Measurements from ENCODE around the gene UBE2I.

UBE2I gene

DNA sequence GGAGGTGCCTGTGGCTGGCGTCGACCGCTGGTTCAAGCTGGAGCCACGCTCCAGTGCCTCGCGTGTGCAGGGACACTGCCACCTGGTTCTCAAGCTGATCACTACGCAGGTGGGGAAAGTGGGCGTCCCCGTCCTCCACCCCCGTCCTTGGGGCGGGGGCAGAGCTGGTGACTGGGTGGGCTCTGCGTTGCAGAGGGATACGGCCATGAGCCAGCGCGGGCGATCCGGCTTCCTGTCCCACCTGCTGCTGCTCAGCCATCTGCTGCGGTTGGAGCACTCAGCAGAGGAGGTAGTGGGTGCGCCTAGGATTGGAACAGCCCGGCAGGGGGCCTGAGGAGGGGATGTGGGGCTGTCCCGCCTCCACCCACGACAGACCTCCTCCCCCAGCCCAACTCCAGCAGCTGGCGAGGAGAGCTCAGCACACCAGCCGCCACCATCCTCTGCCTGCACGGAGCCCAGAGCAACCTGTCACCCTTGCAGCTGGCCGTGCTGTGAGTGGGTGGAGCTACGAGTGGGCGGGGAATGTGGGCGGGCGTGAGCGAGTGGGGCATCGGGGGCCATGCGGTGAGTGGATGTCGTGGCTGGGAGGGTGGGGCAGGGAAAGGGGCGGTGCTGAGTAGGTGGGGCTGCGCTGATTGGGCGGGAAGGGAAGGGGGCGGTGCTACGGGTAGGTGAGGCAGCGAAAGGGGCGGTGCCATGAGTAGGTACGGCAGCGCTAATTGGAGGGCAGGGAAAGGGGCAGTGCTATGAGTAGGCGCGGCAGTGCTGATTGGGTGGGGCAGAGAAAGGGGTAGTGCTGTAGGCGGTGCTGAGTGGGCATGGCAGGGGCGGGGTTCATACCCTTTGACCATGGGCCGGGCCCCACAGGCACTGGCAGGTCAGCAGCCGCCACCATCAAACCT lies 33.3 kb downstream of the UBE2I start:
- TF ChIP-seq, protein P1, sequence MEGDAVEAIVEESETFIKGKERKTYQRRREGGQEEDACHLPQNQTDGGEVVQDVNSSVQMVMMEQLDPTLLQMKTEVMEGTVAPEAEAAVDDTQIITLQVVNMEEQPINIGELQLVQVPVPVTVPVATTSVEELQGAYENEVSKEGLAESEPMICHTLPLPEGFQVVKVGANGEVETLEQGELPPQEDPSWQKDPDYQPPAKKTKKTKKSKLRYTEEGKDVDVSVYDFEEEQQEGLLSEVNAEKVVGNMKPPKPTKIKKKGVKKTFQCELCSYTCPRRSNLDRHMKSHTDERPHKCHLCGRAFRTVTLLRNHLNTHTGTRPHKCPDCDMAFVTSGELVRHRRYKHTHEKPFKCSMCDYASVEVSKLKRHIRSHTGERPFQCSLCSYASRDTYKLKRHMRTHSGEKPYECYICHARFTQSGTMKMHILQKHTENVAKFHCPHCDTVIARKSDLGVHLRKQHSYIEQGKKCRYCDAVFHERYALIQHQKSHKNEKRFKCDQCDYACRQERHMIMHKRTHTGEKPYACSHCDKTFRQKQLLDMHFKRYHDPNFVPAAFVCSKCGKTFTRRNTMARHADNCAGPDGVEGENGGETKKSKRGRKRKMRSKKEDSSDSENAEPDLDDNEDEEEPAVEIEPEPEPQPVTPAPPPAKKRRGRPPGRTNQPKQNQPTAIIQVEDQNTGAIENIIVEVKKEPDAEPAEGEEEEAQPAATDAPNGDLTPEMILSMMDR (IDR thresholded peaks at IDR 0.05): no peak

DNA sequence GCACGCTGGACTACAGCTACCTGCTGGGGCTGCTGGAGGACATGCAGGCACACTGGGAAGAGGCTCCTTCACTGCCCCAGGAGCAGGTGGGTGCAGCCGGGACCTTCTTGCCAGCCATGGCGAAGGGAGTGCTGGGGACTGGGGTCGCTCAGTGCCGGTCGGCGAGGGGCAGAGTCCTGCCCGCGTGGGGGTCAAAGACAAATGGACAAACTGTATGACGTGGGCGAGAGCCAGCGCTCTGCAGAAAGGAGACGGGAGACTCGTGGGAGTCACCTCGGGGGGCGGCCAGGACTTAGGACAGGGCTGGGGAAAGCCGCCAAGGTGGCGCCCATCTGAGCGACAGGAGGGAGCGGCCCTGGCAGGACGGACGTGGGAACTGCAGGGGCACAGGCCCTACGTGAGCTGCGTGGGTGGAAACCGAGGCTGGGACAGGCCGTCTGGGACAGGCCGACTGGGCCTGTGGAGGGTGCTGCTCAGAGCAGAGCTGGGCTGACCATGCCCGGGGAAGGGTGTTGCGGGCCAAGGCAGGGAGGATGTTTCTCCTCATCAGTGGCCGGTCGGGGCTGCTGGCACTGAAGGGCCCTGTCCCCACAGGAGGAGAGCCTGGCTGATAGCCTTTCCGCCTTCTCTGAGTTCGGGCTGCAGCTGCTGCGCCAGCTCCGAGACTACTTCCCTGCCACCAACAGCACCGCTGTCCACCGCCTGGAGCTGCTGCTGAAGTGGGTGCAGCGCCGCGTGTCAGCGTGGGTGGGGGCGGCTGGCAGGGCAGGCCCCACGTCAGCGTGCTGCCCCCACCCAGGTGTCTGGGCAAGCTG lies 34.2 kb downstream of the UBE2I start:
- TF ChIP-seq, protein P1 (IDR thresholded peaks at IDR 0.05): no peak

DNA sequence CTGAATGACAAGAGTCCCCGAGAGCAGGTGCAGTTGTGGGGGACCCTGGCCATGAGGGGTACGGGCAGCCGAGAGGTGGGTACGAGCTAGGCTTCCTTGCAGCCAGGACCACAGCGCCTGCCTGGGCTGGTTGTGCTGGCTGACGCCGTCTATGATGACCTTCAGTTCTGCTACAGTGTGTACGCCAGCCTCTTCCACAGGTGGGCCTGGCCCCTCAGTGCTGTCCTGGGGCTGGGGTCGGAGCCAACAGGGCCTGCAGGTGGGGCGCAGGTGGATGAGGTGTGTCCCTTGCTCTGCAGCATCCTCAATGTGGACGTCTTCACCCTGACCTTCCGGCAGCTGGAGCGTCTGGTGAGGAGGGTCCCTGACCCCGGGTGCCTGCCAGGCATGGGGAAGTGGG lies 35.1 kb downstream of the UBE2I start:
- TF ChIP-seq, protein P1 (IDR thresholded peaks at IDR 0.05): no peak

DNA sequence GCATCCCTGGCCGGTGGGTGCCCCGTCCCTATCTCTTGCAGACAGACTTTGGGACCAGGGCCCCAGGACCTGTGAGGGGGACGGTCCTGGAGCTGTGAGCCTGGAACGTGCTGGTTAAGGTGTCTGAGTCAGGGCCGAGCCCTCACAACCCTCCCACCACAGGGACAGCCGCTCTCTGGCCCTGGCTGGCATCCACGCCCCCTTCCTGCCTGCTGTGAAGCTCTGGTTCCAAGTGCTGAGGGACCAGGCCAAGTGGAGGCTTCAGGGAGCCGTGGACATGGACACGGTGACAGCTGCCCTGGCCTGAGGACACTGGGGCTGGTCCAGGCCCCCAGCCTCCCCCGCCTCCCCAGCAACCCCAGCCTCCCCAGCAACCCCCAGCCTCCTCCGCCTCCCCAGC lies 35.7 kb downstream of the UBE2I start:
- TF ChIP-seq, protein P1 (IDR thresholded peaks at IDR 0.05): no peak

DNA sequence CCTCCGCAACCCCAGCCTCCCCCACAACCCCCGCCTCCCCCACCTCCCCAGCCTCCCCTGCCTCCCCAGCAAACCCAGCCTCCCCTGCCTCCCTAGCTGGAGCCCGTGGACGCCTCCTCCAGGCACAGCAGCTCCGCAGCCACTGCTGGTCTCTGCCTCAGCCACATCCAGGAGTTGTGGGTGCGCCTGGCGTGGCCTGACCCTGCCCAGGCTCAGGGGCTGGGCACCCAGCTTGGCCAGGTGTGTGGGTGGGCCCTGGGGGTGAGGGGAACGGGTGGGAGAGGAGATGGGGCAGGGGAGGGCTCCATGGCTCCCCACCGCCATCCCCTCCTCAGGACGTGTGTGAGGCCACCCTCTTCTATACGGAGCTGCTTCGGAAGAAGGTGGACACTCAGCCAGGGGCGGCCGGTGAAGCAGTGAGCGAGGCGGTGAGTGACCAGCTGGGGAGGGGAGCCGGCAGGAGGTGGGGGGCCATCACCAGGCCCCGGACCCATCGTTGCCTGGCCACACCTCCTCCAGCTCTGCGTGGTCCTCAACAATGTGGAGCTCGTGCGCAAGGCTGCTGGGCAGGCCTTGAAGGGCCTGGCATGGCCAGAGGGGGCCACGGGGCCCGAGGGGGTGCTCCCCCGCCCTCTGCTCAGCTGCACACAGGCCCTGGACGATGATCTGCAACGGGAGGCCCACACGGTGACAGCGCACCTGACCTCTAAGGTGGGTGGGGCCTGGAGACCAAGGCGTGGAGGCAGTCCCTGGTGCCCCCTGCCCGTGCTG lies 36.4 kb downstream of the UBE2I start:
- TF ChIP-seq, protein P1 (IDR thresholded peaks at IDR 0.05): no peak

DNA sequence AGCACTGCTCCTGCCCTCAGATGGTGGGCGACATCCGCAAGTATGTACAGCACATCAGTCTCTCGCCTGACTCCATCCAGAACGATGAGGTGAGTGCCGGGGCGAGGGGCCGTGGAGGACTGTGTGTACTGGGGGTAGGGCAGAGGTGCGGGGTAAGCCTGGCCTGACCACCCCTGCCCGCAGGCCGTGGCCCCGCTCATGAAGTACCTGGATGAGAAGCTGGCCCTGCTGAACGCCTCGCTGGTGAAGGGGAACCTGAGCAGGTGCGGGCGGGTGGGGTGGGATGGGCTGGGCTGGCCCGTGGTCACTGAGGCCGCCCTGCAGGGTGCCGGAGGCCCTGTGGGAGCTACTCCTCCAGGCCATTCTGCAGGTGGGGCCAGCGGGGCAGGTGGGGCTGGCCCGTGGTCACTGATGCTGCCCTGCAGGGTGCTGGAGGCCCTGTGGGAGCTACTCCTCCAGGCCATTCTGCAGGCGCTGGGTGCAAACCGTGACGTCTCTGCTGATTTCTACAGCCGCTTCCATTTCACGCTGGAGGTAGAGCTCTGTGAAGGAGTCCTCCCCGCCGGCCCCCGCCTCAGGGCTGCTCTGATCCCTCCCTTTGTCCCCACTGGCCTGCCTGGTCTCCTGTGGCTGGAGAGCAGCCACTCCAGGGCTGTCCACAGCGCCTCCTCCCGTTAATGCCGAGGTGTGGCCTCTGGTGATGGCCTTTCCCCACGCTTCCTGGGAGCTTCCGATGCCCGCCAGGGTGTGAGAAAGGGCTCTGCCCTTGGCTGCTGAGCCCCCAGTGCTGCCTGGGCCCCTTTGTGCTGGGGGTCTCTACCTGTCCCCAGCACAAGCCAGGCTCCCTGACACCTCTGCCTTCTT lies 37.2 kb downstream of the UBE2I start:
- TF ChIP-seq, protein P1 (IDR thresholded peaks at IDR 0.05): no peak
